GM12872 (cell line): ENCODE data around the gene LRMDA.

Experiments
- CTCF ChIP-seq: IDR thresholded peaks from 3 replicates; pipeline ENCODE4 v1.5.1; 2011; ENCODE audit warnings: low read depth, mild to moderate bottlenecking, low read length, moderate library complexity; ENCODE audit not compliant: insufficient read depth

LRMDA gene

DNA sequence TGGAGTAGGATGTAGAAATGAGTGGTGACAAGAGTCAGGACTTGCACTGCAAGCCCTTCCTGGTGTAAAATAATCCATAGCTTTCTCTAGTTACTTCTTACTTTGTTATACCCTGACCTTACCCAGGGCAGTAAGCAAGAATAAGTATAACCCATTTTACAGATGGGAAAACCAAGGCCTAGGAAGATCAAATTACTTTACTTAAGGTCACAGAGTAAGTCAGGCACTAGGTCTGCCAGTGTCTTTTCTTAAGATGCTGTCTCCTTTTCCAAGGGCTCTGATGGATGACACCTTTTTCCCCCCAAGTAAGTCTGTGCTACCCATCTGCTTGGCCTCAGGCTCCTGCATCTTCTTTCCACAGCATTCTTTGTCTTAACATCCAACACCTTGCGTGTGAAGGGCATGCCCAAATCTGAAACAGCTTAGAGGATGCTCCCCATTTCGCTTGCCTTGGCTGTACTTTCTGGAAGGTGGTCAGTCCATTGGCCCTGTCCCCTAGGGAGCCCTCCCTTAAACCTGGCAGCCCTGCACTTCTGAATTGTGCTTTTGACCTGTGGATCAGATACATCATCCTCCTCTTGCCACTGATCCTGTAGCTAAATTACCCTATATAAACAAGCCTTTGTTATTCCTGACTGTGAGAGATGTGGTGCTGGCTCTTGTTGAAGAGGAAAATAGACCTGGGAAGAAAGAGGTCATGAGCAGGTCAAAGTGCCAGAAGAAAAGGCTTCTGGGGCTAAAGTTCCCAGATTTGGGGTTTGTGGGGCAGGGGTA, 168.6 kb downstream of the LRMDA start:
- no peak for TF ChIP-seq CTCF

DNA sequence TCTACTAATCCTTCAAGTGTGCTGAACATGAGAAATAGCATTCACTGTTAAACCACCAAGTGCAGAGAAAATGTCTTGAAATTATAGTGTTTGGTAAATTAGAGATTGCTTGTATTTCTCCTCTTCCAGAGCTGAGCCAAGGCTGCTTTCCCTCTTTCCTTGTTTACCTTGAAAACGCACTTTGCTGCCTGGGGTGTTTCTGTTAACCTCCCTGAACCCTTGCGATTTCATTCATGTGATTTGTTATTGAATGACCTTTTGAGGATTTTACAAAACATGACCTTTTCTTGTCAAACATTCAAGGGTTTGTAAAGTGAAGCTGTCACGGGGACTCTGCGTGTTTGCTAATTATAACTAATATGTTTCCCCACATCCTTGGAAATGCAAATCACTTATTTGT, 169.4 kb downstream of the LRMDA start:
- TF ChIP-seq CTCF: no peak

DNA sequence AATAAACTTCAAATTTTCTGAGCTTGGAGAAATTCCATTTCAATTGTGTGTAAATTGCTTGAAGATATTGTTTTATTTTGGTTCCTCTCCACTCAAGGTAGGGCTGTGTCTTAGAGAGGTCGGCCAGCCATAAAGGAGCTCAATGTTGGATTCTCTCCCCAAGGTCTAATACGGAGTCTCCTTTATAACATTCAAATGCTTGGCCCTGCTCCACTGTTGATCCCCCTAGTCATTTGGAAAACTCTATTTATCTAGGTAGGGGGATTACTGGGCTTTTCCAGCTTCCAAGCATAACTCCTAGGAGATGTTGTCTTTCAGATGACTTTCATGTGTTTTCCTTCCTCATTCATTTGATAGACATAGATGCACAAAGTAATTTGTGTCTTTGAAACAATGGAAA, 170.9 kb downstream of the LRMDA start:
- TF ChIP-seq CTCF: no peak

GRCh38 chr10:75605096-75605495, 173.7 kb downstream of the LRMDA start:
- no peak for TF ChIP-seq CTCF

GRCh38 chr10:75606203-75606779, 174.9 kb downstream of the LRMDA start:
- no peak for TF ChIP-seq CTCF

- TF ChIP-seq CTCF: no peak
Observed at GRCh38 chr10:75607576-75607975, 176.2 kb downstream of the LRMDA start.

- no peak for TF ChIP-seq CTCF
Observed at GRCh38 chr10:75610183-75610582, 178.8 kb downstream of the LRMDA start.
